ENCODE measurements around the gene CERKL. TPM values are rescaled to one million over a fixed set of nuclear protein-coding genes. Genes with fewer than 3 reads are reported as not detected.

Gene CERKL
- total and polyA plus RNA-seq, 2 of the 13 experiments (the other 11 are each of a cell fraction or from before 2014, with no cell fraction given) = not detected

DNA sequence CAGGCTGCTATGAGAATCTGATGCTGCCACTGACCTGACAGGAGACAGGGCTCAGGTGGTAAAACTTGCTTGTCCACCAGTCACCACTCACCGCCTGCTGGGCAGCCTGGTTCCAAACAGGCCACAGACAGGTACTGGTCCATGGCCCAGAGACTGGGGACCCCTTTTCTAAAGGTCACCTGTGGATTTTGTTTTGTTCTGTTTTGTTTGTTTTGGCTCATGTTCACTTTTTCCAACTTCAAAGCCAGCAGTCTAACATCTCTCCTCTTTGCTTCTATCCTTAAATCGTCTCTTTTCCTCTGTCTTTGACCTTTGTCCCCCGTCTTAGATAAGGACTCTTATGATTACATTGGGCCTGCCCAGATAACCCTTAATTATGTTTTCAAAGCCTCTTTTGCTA, 3.3 kb upstream of the CERKL start (continued):
- TF ChIP-seq, protein P1, sequence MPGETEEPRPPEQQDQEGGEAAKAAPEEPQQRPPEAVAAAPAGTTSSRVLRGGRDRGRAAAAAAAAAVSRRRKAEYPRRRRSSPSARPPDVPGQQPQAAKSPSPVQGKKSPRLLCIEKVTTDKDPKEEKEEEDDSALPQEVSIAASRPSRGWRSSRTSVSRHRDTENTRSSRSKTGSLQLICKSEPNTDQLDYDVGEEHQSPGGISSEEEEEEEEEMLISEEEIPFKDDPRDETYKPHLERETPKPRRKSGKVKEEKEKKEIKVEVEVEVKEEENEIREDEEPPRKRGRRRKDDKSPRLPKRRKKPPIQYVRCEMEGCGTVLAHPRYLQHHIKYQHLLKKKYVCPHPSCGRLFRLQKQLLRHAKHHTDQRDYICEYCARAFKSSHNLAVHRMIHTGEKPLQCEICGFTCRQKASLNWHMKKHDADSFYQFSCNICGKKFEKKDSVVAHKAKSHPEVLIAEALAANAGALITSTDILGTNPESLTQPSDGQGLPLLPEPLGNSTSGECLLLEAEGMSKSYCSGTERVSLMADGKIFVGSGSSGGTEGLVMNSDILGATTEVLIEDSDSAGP (CRISPR knock-in tag; IDR thresholded peaks at IDR 0.05; ENCODE audit: borderline replicate concordance) = no peak
- no peak for TF ChIP-seq PITX1 (CRISPR knock-in tag; IDR thresholded peaks at IDR 0.05)
- TF ChIP-seq TCF7 (IDR thresholded peaks at IDR 0.05; ENCODE audit: low read depth) = peak; percentile 26; the same call in 1 of the 2 replicates
- 0 out of 2 replicates have a peak, but pooled peaks have one; percentile 18 for TF ChIP-seq ISL2 (CRISPR knock-in tag; IDR thresholded peaks at IDR 0.05)
- TF ChIP-seq SOX5 (CRISPR knock-in tag; IDR thresholded peaks at IDR 0.05; ENCODE audit: borderline replicate concordance) = 0 out of 2 replicates have a peak, but pooled peaks have one; percentile 13

DNA sequence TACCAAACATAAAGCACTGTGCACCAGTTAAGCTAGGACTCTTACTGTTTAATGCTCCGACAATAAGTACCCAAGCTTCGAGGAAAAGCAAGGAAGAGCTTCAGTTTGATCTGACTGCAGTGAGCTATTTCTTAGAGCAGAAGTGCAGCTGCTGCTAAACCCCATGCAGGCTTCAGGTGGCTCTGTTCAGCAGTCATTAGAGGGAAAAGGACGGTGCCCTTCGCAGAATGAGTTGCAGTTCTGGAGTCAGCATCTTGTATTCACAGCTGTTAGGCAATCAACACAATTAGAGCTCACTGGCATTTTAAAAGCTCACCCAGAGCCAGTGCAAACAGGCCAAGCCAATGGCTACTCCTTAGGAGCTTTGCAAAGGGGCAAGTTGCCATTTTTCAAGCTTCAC, 1.5 kb upstream of the CERKL start:
- CTCF ChIA-PET (ENCODE audit: low intra/inter-chr PET ratio, low total read pairs) = no interaction called here
- H3K4me1 ChIP-seq (ENCODE audit: insufficient read depth, low read length) = peaks cover 11% of the 10 kb centered on the region
- no peak overlapping the region for H2AFZ ChIP-seq (ENCODE audit: low read length)
- H3K4me3 ChIP-seq (replicated peaks in 1 of 3; ENCODE audit: insufficient read depth in 1 of 3, low read depth in 2 of 3, low read length in 3 of 3) = no peak overlapping the region
- no TSS peak for BruUV-seq (replicated peaks)
- H3K9me3 ChIP-seq (ENCODE audit: low read length) = no peaks in the 10 kb centered on the region
- peaks cover 0 to 23% of the 10 kb centered on the region in 2 experiments; a peak in 2 of 5 replicates for H3K27me3 ChIP-seq (ENCODE audit: control insufficient read depth in 1 of 2, insufficient read depth in 2 of 2, low read length in 2 of 2)
- no peak overlapping the region for H3K27ac ChIP-seq (ENCODE audit: extremely low read length, insufficient read depth, low read length)
- no peaks in the 10 kb centered on the region for H3K79me2 ChIP-seq (ENCODE audit: insufficient read depth, low read length)
- ATAC-seq (peak; percentile 37; the same call in 1 of the 3 replicates), FAIRE-seq (no peak), DNase-seq (ENCODE audit: low spot score) (no peak)
- no peaks in the 10 kb centered on the region for H3K36me3 ChIP-seq (replicated peaks in 1 of 2; ENCODE audit: control insufficient read depth in 1 of 2, insufficient read depth in 2 of 2, low read length in 2 of 2)
- intact Hi-C loops (cut with micrococcal nuclease; ENCODE audit: unreplicated experiment) = no loop called here
- H4K20me1 ChIP-seq (ENCODE audit: insufficient read depth, low read length) = no peaks in the 10 kb centered on the region
- no peak overlapping the region for H3K9ac ChIP-seq (ENCODE audit: insufficient read depth, low read depth, low read length)
- 23% methylated on average over 4 of the region's 4 CpGs for WGBS (ENCODE audit: low lambda C conversion rate)
- POLR2A ChIA-PET = no interaction called here
- TF ChIP-seq ZNF549 (CRISPR knock-in tag; IDR thresholded peaks at IDR 0.05) (no peak), ZNF543 (CRISPR knock-in tag; IDR thresholded peaks at IDR 0.05) (no peak), ZSCAN29 (CRISPR knock-in tag; conservative IDR thresholded peaks at IDR 0.05) (no peak), ZNF335 (CRISPR knock-in tag; IDR thresholded peaks at IDR 0.05) (no peak)
- TF ChIP-seq, protein P2, sequence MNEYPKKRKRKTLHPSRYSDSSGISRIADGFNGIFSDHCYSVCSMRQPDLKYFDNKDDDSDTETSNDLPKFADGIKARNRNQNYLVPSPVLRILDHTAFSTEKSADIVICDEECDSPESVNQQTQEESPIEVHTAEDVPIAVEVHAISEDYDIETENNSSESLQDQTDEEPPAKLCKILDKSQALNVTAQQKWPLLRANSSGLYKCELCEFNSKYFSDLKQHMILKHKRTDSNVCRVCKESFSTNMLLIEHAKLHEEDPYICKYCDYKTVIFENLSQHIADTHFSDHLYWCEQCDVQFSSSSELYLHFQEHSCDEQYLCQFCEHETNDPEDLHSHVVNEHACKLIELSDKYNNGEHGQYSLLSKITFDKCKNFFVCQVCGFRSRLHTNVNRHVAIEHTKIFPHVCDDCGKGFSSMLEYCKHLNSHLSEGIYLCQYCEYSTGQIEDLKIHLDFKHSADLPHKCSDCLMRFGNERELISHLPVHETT (CRISPR knock-in tag; conservative IDR thresholded peaks at IDR 0.05) = no peak
- TF ChIP-seq, protein P3, sequence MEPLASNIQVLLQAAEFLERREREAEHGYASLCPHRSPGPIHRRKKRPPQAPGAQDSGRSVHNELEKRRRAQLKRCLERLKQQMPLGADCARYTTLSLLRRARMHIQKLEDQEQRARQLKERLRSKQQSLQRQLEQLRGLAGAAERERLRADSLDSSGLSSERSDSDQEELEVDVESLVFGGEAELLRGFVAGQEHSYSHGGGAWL (CRISPR knock-in tag; IDR thresholded peaks at IDR 0.05) = no peak
- in situ Hi-C loops (cut with HindIII; ENCODE audit: extremely low pct_ligation_motif_present, low pct_unique_long_range_greater_than_20kb) = no loop called here
- no peak overlapping the region for H3K4me2 ChIP-seq (ENCODE audit: low read depth, low read length)
